Activated T-helper 2 cell treated with anti-CD3 and anti-CD28 coated beads, Interferon-gamma antibody, Interleukin-2, Interleukin-4, amounts not matched to agents 10 μg/mL and 5 μg/mL and 100 μg/mL, durations not matched to agents 14 hours and 24 hours and 36 hours (primary cell): ENCODE data around the gene ARID5A. TPM values are rescaled to one million over a fixed set of nuclear protein-coding genes. Genes with fewer than 3 reads are reported as not detected.
"Not testable (repeated sequence)": the region's sequence is repeated elsewhere in the genome, so short reads cannot be mapped to it uniquely, and the experiment has no call there.

ENCODE experiments used
- DNase-seq: peaks from one replicate; pipeline ENCODE4 v3.0.0; 2021; ENCODE audit warnings: low spot score
- H3K27ac Mint-ChIP-seq: one replicate; pipeline ENCODE4 v1.8.0; 2021; ENCODE audit warnings: mixed read lengths
- H3K27me3 Mint-ChIP-seq: one replicate; pipeline ENCODE4 v1.8.0; 2021; ENCODE audit warnings: low read depth, mixed read lengths
- H3K36me3 Mint-ChIP-seq: one replicate; pipeline ENCODE4 v1.8.0; 2021; ENCODE audit warnings: low read depth, mixed read lengths
- H3K4me1 Mint-ChIP-seq: one replicate; pipeline ENCODE4 v1.8.0; 2021; ENCODE audit warnings: low read depth, mixed read lengths
- H3K4me3 Mint-ChIP-seq: one replicate; pipeline ENCODE4 v1.8.0; 2021; ENCODE audit warnings: low read depth, mild to moderate bottlenecking, moderate library complexity, mixed read lengths
- H3K9me3 Mint-ChIP-seq: one replicate; pipeline ENCODE4 v1.8.0; 2021; ENCODE audit warnings: mixed read lengths
- intact Hi-C: fragments of 100-400 bp; cut with micrococcal nuclease; formaldehyde crosslinking; loops from one replicate; pipeline ENCODE4 v1.15.1; 2023
- total RNA-seq: library from RNA; stranded (reverse); gene quantifications from 2 replicates; pipeline ENCODE4 v1.2.3, GENCODE V29; 2022

ARID5A gene, protein sequence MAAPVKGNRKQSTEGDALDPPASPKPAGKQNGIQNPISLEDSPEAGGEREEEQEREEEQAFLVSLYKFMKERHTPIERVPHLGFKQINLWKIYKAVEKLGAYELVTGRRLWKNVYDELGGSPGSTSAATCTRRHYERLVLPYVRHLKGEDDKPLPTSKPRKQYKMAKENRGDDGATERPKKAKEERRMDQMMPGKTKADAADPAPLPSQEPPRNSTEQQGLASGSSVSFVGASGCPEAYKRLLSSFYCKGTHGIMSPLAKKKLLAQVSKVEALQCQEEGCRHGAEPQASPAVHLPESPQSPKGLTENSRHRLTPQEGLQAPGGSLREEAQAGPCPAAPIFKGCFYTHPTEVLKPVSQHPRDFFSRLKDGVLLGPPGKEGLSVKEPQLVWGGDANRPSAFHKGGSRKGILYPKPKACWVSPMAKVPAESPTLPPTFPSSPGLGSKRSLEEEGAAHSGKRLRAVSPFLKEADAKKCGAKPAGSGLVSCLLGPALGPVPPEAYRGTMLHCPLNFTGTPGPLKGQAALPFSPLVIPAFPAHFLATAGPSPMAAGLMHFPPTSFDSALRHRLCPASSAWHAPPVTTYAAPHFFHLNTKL
- 164 and 170 TPM in 2 replicates for total RNA-seq

- Mint-ChIP-seq H3K36me3 (peaks cover 41% of the 10 kb centered on the region), H3K27me3 (no peaks in the 10 kb centered on the region), H3K27ac (peak within 1 kb of the TSS; percentile 91), H3K4me1 (peaks cover 66% of the 10 kb centered on the region), H3K4me3 (peak within 1 kb of the TSS; percentile 94), H3K9me3 (no peaks in the 10 kb centered on the region)
- DNase-seq, result peak; percentile 86
- intact Hi-C loops, result loop anchor here (2.0 to 10.0 kb wide), 8 partner anchors 18 to 389 kb away; partner anchors contain the start of genes ANKRD39, CIAO1, CNNM4 and DUSP2
Observed at GRCh38 chr2:96536445-96537065, at the start of gene ARID5A. TSS of gene ARID5A (plus strand) at chr2:96536752. CDS start at chr2:96536827, 75 bp downstream.

GRCh38 chr2:96489261-96489660 lies 47.3 kb upstream of the ARID5A start:
- peaks cover 4% of the 10 kb centered on the region for H3K9me3 Mint-ChIP-seq
- peaks cover 56% of the 10 kb centered on the region for H3K4me1 Mint-ChIP-seq
- no peak for DNase-seq
- peak overlapping the region; percentile 47 for H3K27ac Mint-ChIP-seq
- intact Hi-C loops, result loop anchor here (5.0 kb wide), 3 partner anchors 82 to 148 kb away; partner anchors contain the start of gene KANSL3
- no peak overlapping the region for H3K4me3 Mint-ChIP-seq
- H3K36me3 Mint-ChIP-seq, result peaks cover 11% of the 10 kb centered on the region
- H3K27me3 Mint-ChIP-seq, result no peaks in the 10 kb centered on the region

DNA sequence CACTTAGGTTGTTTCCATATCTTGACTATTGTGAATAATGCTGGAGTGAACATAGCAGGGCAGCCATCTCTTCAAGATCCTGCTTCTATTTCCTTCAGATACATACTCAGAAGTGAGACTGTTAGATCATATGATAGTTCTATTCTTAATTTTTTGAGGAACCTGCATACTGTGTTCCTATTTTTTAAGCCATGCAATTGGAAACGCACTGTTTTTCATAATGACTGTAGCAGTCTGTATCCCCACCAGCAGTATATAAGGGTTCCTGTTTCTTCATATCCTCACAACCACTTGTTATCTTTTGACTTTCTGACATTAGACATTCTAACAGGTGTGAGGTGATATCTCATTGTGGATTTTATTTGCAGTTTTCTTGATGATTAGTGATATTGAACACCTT lies 46.9 kb upstream of the ARID5A start:
- DNase-seq, result no peak
- Mint-ChIP-seq H3K27ac (peak overlapping the region; percentile 47), H3K36me3 (peaks cover 13% of the 10 kb centered on the region), H3K4me3 (no peak overlapping the region), H3K27me3 (no peaks in the 10 kb centered on the region), H3K9me3 (peaks cover 6% of the 10 kb centered on the region), H3K4me1 (peaks cover 54% of the 10 kb centered on the region)
- intact Hi-C loops, result loop anchor here (5.0 kb wide), 3 partner anchors 82 to 148 kb away; partner anchors contain the start of gene KANSL3

- Mint-ChIP-seq H3K36me3 (peaks cover 18% of the 10 kb centered on the region), H3K4me1 (peaks cover 45% of the 10 kb centered on the region), H3K9me3 (peaks cover 20% of the 10 kb centered on the region), H3K27me3 (no peaks in the 10 kb centered on the region), H3K27ac (peak overlapping the region; percentile 74), H3K4me3 (no peak overlapping the region)
- intact Hi-C loops, result no loop called here
- peak; percentile 4 for DNase-seq
Observed at GRCh38 chr2:96491860-96492497, 44.6 kb upstream of the ARID5A start.

- DNase-seq, result peak; percentile 4
- H3K27ac Mint-ChIP-seq, result no peak overlapping the region
- H3K4me1 Mint-ChIP-seq, result peaks cover 43% of the 10 kb centered on the region
Observed at GRCh38 chr2:96493072-96493471, 43.5 kb upstream of the ARID5A start.

DNA sequence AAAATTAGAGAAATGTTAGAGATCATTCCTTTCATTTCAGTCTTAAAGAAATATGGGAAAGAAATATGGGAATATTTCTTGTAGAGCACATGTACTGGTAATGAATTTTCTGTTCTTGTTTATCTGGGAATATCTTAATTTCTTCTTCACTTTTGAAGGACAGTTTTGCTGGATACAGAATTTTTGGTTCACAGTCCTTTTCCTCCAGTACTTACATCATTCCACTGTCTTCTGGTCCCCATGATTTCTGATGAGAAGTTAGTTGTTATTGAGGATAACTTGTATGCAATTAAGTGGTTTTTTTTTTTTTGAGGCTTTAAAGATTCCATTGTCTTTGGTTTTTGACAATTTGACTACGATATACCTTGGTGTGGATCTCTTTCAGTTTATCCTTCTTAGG lies 42.4 kb upstream of the ARID5A start:
- intact Hi-C loops, result no loop called here
- Mint-ChIP-seq H3K4me1 (peaks cover 36% of the 10 kb centered on the region), H3K27me3 (no peaks in the 10 kb centered on the region), H3K9me3 (peaks cover 20% of the 10 kb centered on the region), H3K36me3 (peaks cover 13% of the 10 kb centered on the region), H3K4me3 (no peak overlapping the region), H3K27ac (no peak overlapping the region)
- no peak for DNase-seq

More at GRCh38 chr2:96493072-96493471, 43.5 kb upstream of the ARID5A start:
- intact Hi-C loops, result no loop called here
- Mint-ChIP-seq H3K4me3 (no peak overlapping the region), H3K9me3 (peaks cover 20% of the 10 kb centered on the region), H3K27me3 (no peaks in the 10 kb centered on the region), H3K36me3 (peaks cover 18% of the 10 kb centered on the region)

DNA sequence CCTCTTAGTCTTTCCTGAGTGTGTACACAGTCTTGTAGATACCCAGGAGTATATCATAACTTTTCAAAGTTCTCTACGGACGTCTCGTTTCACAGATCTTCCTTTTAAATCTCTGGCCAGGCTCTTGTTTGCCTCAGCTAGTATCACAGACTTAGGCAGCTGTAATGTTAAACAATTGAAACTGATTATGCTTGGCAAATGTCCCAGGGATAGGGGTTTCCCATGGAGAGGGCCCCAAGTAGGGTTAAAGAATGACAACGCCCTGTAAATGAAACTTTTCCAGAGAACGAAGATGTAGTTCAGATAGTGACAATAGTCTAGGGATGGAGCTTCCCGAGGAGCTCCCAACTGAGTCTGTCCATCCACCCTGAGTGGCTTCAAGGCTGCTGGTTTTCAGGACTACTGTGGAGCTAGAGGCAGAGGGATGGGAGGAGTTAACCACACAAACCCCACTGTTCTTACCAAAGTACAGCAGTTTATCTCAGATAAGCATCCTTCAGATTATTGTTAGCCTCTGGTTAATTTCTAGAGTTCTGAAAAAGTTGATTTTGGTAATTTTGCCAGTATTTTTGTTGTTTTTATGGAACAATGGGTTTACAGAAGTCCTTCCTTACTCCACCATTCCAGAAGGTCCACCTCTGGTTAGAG lies 40.4 kb upstream of the ARID5A start:
- Mint-ChIP-seq H3K9me3 (peaks cover 20% of the 10 kb centered on the region), H3K27ac (no peak overlapping the region), H3K27me3 (no peaks in the 10 kb centered on the region), H3K36me3 (peaks cover 13% of the 10 kb centered on the region), H3K4me3 (no peak overlapping the region), H3K4me1 (peaks cover 24% of the 10 kb centered on the region)
- intact Hi-C loops, result loop anchor here (1.0 kb wide), 1 partner anchor 10 kb away; no protein-coding TSS in a partner anchor
- DNase-seq, result no peak

DNA sequence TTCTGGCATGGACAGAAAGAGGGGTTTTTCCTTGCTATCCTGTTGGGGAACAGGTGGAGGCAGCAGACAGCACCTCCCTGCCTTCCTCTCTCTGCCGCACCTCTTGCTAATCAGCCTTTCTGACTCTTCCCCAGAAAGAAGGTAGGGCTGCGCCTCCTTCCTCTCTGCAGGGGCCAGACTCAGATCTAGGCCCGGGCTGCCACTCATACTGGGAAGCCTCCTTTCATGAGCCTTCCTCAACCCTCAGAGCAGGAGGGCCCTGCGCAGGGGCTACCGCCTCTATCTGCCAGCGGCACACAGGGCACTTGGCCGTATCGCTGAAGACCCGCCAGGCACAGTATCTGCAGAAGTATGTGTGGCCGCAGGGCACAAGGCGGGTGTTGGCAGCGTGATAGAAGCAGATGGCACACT lies 38.5 kb upstream of the ARID5A start:
- H3K4me3 Mint-ChIP-seq, result no peak overlapping the region
- intact Hi-C loops, result no loop called here
- DNase-seq, result peak; percentile 8

DNA sequence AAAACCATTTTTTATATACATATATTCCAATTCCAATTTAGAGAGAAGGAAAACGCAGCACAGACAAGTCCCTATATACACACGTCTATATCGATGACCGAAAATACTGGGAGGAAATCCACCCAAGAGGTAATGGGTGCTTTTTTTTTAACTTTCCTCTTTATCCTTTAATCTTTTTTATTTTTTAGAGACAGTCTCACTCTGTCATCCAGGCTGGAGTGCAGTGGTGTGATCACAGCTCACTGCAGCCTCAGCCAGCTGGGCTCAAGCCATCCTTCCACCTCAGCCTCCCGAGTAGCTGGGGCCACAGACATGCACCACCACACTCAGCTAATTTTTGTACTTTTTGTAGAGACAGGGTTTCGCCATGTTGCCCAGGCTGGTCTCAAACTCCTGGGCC lies 37.9 kb upstream of the ARID5A start:
- peaks cover 22% of the 10 kb centered on the region for H3K4me1 Mint-ChIP-seq
- peaks cover 20% of the 10 kb centered on the region for H3K9me3 Mint-ChIP-seq
- DNase-seq, H3K27ac Mint-ChIP-seq, H3K4me3 Mint-ChIP-seq, intact Hi-C loops, H3K27me3 Mint-ChIP-seq: not testable (repeated sequence)
- H3K36me3 Mint-ChIP-seq, result peaks cover 11% of the 10 kb centered on the region

More for the DNA sequence above, 38.5 kb upstream of the ARID5A start:
- Mint-ChIP-seq H3K27me3 (no peaks in the 10 kb centered on the region), H3K36me3 (peaks cover 11% of the 10 kb centered on the region), H3K4me1 (peaks cover 22% of the 10 kb centered on the region), H3K27ac (no peak overlapping the region), H3K9me3 (peaks cover 20% of the 10 kb centered on the region)

DNA sequence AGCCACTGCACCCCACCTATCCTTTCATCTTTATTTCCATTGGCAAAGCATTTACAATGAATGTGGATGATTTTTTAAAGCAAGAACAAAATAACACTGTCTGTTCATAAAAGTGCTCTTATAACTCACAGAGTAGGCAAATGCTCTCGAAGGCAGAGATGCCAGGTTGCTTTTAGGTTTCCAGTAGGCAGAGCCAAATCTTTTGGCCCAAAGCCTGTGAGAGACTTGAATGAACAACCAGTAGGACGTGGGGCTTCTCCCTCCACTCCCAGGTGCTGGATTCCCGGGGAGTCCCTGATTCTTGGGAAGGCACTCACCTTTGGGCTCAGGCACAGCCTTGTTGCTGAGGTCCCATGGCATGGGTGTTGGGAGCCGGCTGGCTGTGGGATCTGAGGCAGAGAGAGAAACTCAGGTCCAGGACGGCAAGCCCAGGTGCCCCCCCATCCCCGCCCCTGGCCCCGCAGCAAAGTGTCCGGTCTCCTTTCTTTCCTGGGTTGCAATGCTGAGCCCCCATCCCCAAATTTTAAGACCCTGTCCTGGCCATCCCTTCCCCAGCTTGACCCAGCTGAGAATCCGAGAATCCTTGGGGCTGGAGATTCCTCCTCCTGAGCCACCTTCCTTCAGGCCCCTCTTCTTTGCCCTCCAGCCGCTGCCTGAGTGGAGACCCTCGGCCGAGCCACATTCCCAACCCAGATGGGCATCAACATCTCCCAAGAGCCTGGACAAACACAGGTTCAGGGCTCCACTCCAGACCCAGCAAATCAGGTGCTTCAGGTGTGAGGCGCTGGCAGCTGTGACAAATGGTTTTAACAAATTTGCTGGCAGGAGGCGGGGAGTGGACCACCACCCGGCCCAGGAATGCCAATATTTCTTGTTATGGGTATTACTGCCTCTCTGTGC lies 37.2 kb upstream of the ARID5A start:
- Mint-ChIP-seq H3K27ac (no peak overlapping the region), H3K36me3 (peaks cover 7% of the 10 kb centered on the region), H3K4me1 (peaks cover 22% of the 10 kb centered on the region), H3K9me3 (peaks cover 16% of the 10 kb centered on the region), H3K4me3 (no peak overlapping the region), H3K27me3 (no peaks in the 10 kb centered on the region)
- DNase-seq, result peak; percentile 7
- intact Hi-C loops, result no loop called here

DNA sequence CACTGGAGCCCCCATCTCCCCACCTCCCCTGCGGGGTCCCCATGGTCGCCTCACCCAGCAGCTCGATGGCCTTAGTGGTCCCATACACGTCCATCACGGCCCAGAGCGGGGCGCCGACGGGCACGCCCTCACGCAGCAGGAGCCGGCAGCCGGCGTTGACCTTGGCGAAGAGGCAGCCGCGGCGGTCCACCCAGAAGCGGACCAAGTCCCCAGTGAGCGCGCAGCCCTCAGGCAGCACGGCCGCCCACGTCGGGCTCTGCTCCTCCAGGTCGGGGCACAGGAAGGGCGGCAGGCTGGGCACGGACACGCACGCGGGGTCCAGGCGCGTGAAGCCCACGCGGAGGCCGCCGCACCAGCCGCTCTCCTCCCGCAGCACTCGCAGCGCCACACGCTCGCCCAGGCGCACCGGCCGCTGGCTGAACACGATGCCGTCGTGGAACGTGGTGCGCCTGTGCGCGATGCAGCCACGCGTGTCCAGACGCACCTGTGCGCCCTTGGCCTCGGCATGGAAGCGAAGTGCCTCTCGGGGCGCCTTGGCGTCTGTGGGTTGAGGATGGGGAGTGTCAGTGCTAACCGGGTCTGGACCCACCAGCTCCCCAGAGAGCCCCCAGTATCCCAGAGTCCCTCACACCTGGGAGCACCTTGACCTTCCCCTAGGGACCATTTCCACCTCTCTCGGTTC lies 36.0 kb upstream of the ARID5A start:
- peak; percentile 7 for DNase-seq
- Mint-ChIP-seq H3K4me3 (no peak overlapping the region), H3K27me3 (no peaks in the 10 kb centered on the region), H3K4me1 (peaks cover 20% of the 10 kb centered on the region), H3K27ac (no peak overlapping the region), H3K9me3 (peaks cover 6% of the 10 kb centered on the region), H3K36me3 (no peaks in the 10 kb centered on the region)
- intact Hi-C loops, result no loop called here
